ENCODE measurements around the gene CACNA2D2. TPM values are rescaled to one million over a fixed set of nuclear protein-coding genes. Genes with fewer than 3 reads are reported as not detected.
A peak's percentile ranks its signal among the peaks of the same experiment; 100 is the strongest.

The CACNA2D2 gene
- total and polyA plus RNA-seq, 2 of the 13 experiments (the other 11 are each of a cell fraction or from before 2014, with no cell fraction given): not detected

- no peak for DNase-seq (ENCODE audit: low spot score)
- no peak overlapping the region for H2AFZ ChIP-seq (ENCODE audit: low read length)
- H4K20me1 ChIP-seq (ENCODE audit: insufficient read depth, low read length): no peaks in the 10 kb centered on the region
- H3K27me3 ChIP-seq (ENCODE audit: control insufficient read depth in 1 of 2, insufficient read depth in 2 of 2, low read length in 2 of 2): peaks cover 2 to 59% of the 10 kb centered on the region in 2 experiments; a peak in 4 of 5 replicates
- no peak overlapping the region for H3K4me2 ChIP-seq (ENCODE audit: low read depth, low read length)
- peak; percentile 17 for ATAC-seq
- no peak overlapping the region for H3K4me3 ChIP-seq (replicated peaks in 1 of 3; ENCODE audit: insufficient read depth in 1 of 3, low read depth in 2 of 3, low read length in 3 of 3)
- peak; percentile 82 for TF ChIP-seq FOSL2 (CRISPR knock-in tag; IDR thresholded peaks at IDR 0.05)
- no peak for TF ChIP-seq ATF7 (IDR thresholded peaks at IDR 0.05)
- no peak for TF ChIP-seq ATF7 (CRISPR knock-in tag; IDR thresholded peaks at IDR 0.05)
- no peak for TF ChIP-seq SETDB1 (CRISPR knock-in tag; IDR thresholded peaks at IDR 0.05; ENCODE audit: borderline replicate concordance)
- TF ChIP-seq SNAI1 (CRISPR knock-in tag; IDR thresholded peaks at IDR 0.05; ENCODE audit: borderline replicate concordance): no peak
- peak; percentile 91 for TF ChIP-seq ZNF768 (CRISPR knock-in tag; IDR thresholded peaks at IDR 0.05)
- H3K4me1 ChIP-seq (ENCODE audit: insufficient read depth, low read length): peaks cover 15% of the 10 kb centered on the region
- intact Hi-C loops (cut with micrococcal nuclease; ENCODE audit: unreplicated experiment): no loop called here
- no peak overlapping the region for H3K9ac ChIP-seq (ENCODE audit: insufficient read depth, low read depth, low read length)
- H3K79me2 ChIP-seq (ENCODE audit: insufficient read depth, low read length): no peaks in the 10 kb centered on the region
- WGBS (ENCODE audit: low lambda C conversion rate): 13% methylated on average over 3 of the region's 10 CpGs
- in situ Hi-C loops (cut with HindIII; ENCODE audit: extremely low pct_ligation_motif_present, low pct_unique_long_range_greater_than_20kb): no loop called here
- H3K36me3 ChIP-seq (replicated peaks in 1 of 2; ENCODE audit: control insufficient read depth in 1 of 2, insufficient read depth in 2 of 2, low read length in 2 of 2): no peaks in the 10 kb centered on the region
- no TSS peak for BruUV-seq (replicated peaks)
- FAIRE-seq: no peak
- ChIA-PET POLR2A (no interaction called here), CTCF (ENCODE audit: low intra/inter-chr PET ratio, low total read pairs) (no interaction called here)
- no peaks in the 10 kb centered on the region for H3K9me3 ChIP-seq (ENCODE audit: low read length)
- no peak overlapping the region for H3K27ac ChIP-seq (ENCODE audit: extremely low read length, insufficient read depth, low read length)
Observed at GRCh38 chr3:50395070-50395860, 108.2 kb downstream of the CACNA2D2 start.

- H4K20me1 ChIP-seq (ENCODE audit: insufficient read depth, low read length): no peaks in the 10 kb centered on the region
- WGBS (ENCODE audit: low lambda C conversion rate): 7% methylated on average over 2 of the region's 5 CpGs
- intact Hi-C loops (cut with micrococcal nuclease; ENCODE audit: unreplicated experiment) (no loop called here), in situ Hi-C loops (cut with HindIII; ENCODE audit: extremely low pct_ligation_motif_present, low pct_unique_long_range_greater_than_20kb) (no loop called here)
- H3K9ac ChIP-seq (ENCODE audit: insufficient read depth, low read depth, low read length): no peak overlapping the region
- H3K9me3 ChIP-seq (ENCODE audit: low read length): no peaks in the 10 kb centered on the region
- ATAC-seq: no peak
- BruUV-seq (replicated peaks): no TSS peak
- no peaks in the 10 kb centered on the region for H3K79me2 ChIP-seq (ENCODE audit: insufficient read depth, low read length)
- peaks cover 17% of the 10 kb centered on the region for H3K4me1 ChIP-seq (ENCODE audit: insufficient read depth, low read length)
- ChIA-PET POLR2A (no interaction called here), CTCF (ENCODE audit: low intra/inter-chr PET ratio, low total read pairs) (no interaction called here)
- no peak for DNase-seq (ENCODE audit: low spot score)
- H3K27me3 ChIP-seq (ENCODE audit: control insufficient read depth in 1 of 2, insufficient read depth in 2 of 2, low read length in 2 of 2): peaks cover 3 to 63% of the 10 kb centered on the region in 2 experiments; a peak in 4 of 5 replicates
- no peak overlapping the region for H3K27ac ChIP-seq (ENCODE audit: extremely low read length, insufficient read depth, low read length)
- no peak overlapping the region for H3K4me2 ChIP-seq (ENCODE audit: low read depth, low read length)
- FAIRE-seq: no peak
- no peaks in the 10 kb centered on the region for H3K36me3 ChIP-seq (replicated peaks in 1 of 2; ENCODE audit: control insufficient read depth in 1 of 2, insufficient read depth in 2 of 2, low read length in 2 of 2)
- no peak overlapping the region for H2AFZ ChIP-seq (ENCODE audit: low read length)
- no peak overlapping the region for H3K4me3 ChIP-seq (replicated peaks in 1 of 3; ENCODE audit: insufficient read depth in 1 of 3, low read depth in 2 of 3, low read length in 3 of 3)
- TF ChIP-seq BHLHE40 (IDR thresholded peaks at IDR 0.05; ENCODE audit: low read length): no peak
- TF ChIP-seq HINFP (CRISPR knock-in tag; IDR thresholded peaks at IDR 0.05; ENCODE audit: low read depth): no peak
- TF ChIP-seq SP140L (CRISPR knock-in tag; IDR thresholded peaks at IDR 0.05; ENCODE audit: borderline replicate concordance): no peak
- TF ChIP-seq PCBP1 (IDR thresholded peaks at IDR 0.05; ENCODE audit: borderline replicate concordance, low read depth, low read length): no peak
- no peak for TF ChIP-seq PHF5A (CRISPR knock-in tag; IDR thresholded peaks at IDR 0.05; ENCODE audit: low read depth, unreplicated experiment)
- no peak for TF ChIP-seq ZXDC (CRISPR knock-in tag; IDR thresholded peaks at IDR 0.05)
- no peak for TF ChIP-seq SNAI1 (CRISPR knock-in tag; IDR thresholded peaks at IDR 0.05; ENCODE audit: borderline replicate concordance)
- TF ChIP-seq HDAC1 (CRISPR knock-in tag; IDR thresholded peaks at IDR 0.05): no peak
- TF ChIP-seq NR1H2 (CRISPR knock-in tag; IDR thresholded peaks at IDR 0.05; ENCODE audit: borderline replicate concordance, low read depth): no peak
- TF ChIP-seq ARNT (IDR thresholded peaks at IDR 0.05): no peak
- TF ChIP-seq NR2F2 (IDR thresholded peaks at IDR 0.05; ENCODE audit: borderline replicate concordance, low read depth): no peak
Observed at GRCh38 chr3:50393061-50393460, 110.4 kb downstream of the CACNA2D2 start.

All from HepG2 (cell line).